Measurements from ENCODE around the gene CCL20. TPM values are rescaled to one million over a fixed set of nuclear protein-coding genes. Genes with fewer than 3 reads are reported as not detected.

Gene CCL20
- total and polyA plus RNA-seq, 2 of the 13 experiments (the other 11 are each of a cell fraction or from before 2014, with no cell fraction given) = 223 to 903 TPM

DNA sequence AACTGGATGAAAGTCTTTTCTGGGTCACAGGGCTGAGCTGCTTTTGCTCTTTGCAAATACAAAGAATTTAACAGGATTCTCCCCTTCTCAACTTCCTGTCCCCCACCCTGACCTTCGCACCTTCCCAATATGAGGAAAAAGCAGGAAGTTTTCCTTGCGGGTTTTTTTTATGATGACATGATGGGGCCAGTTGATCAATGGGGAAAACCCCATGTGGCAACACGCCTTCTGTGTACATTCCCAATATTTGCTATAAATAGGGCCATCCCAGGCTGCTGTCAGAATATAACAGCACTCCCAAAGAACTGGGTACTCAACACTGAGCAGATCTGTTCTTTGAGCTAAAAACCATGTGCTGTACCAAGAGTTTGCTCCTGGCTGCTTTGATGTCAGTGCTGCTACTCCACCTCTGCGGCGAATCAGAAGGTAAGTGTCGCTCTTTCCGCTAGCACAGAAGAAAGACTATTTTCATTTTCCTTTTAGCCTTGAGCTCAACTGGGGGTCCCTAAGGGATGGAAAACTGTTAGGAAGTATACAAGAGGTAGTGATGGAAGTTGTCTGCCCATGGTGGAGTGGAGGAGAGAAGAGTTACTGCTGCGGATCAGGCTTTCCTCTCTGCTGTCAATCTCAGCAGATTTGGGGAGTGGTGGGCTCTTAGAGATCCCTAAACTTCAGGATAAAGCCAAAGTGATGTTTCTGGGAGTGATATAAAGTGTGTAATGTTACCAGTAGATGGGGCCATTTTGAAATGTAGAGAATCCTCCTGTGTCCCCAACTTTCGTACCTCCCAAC lies at the start of gene CCL20 (continued):
- TF ChIP-seq, protein P1, sequence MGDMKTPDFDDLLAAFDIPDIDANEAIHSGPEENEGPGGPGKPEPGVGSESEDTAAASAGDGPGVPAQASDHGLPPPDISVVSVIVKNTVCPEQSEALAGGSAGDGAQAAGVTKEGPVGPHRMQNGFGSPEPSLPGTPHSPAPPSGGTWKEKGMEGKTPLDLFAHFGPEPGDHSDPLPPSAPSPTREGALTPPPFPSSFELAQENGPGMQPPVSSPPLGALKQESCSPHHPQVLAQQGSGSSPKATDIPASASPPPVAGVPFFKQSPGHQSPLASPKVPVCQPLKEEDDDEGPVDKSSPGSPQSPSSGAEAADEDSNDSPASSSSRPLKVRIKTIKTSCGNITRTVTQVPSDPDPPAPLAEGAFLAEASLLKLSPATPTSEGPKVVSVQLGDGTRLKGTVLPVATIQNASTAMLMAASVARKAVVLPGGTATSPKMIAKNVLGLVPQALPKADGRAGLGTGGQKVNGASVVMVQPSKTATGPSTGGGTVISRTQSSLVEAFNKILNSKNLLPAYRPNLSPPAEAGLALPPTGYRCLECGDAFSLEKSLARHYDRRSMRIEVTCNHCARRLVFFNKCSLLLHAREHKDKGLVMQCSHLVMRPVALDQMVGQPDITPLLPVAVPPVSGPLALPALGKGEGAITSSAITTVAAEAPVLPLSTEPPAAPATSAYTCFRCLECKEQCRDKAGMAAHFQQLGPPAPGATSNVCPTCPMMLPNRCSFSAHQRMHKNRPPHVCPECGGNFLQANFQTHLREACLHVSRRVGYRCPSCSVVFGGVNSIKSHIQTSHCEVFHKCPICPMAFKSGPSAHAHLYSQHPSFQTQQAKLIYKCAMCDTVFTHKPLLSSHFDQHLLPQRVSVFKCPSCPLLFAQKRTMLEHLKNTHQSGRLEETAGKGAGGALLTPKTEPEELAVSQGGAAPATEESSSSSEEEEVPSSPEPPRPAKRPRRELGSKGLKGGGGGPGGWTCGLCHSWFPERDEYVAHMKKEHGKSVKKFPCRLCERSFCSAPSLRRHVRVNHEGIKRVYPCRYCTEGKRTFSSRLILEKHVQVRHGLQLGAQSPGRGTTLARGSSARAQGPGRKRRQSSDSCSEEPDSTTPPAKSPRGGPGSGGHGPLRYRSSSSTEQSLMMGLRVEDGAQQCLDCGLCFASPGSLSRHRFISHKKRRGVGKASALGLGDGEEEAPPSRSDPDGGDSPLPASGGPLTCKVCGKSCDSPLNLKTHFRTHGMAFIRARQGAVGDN (CRISPR knock-in tag; IDR thresholded peaks at IDR 0.05) = no peak
- TF ChIP-seq, protein P2, sequence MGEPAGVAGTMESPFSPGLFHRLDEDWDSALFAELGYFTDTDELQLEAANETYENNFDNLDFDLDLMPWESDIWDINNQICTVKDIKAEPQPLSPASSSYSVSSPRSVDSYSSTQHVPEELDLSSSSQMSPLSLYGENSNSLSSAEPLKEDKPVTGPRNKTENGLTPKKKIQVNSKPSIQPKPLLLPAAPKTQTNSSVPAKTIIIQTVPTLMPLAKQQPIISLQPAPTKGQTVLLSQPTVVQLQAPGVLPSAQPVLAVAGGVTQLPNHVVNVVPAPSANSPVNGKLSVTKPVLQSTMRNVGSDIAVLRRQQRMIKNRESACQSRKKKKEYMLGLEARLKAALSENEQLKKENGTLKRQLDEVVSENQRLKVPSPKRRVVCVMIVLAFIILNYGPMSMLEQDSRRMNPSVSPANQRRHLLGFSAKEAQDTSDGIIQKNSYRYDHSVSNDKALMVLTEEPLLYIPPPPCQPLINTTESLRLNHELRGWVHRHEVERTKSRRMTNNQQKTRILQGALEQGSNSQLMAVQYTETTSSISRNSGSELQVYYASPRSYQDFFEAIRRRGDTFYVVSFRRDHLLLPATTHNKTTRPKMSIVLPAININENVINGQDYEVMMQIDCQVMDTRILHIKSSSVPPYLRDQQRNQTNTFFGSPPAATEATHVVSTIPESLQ (CRISPR knock-in tag; conservative IDR thresholded peaks at IDR 0.05) = 0 out of 2 replicates have a peak, but pooled peaks have one; percentile 26
- peak; percentile 96 to 99 for TF ChIP-seq POLR2A (IDR thresholded peaks at IDR 0.05; ENCODE audit: insufficient read depth in 1 of 2, low read depth in 2 of 2, low read length in 2 of 2)
- TF ChIP-seq CCAR2 (optimal IDR thresholded peaks at IDR 0.05; ENCODE audit: low read depth, low read length) = no peak
- peak; percentile 47; the same call in 1 of the 2 replicates for TF ChIP-seq PHF20 (CRISPR knock-in tag; IDR thresholded peaks at IDR 0.05)
- peak; percentile 86 for TF ChIP-seq ELF1 (CRISPR knock-in tag; IDR thresholded peaks at IDR 0.05)
- no peak for TF ChIP-seq ZNF777 (CRISPR knock-in tag; IDR thresholded peaks at IDR 0.05)
- TF ChIP-seq, protein P3, sequence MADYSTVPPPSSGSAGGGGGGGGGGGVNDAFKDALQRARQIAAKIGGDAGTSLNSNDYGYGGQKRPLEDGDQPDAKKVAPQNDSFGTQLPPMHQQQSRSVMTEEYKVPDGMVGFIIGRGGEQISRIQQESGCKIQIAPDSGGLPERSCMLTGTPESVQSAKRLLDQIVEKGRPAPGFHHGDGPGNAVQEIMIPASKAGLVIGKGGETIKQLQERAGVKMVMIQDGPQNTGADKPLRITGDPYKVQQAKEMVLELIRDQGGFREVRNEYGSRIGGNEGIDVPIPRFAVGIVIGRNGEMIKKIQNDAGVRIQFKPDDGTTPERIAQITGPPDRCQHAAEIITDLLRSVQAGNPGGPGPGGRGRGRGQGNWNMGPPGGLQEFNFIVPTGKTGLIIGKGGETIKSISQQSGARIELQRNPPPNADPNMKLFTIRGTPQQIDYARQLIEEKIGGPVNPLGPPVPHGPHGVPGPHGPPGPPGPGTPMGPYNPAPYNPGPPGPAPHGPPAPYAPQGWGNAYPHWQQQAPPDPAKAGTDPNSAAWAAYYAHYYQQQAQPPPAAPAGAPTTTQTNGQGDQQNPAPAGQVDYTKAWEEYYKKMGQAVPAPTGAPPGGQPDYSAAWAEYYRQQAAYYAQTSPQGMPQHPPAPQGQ (CRISPR knock-in tag; IDR thresholded peaks at IDR 0.05; ENCODE audit: borderline replicate concordance) = peak; percentile 74; the same call in 1 of the 2 replicates
- no peak for TF ChIP-seq PHB2 (IDR thresholded peaks at IDR 0.05; ENCODE audit: partially characterized antibody)
- peak; percentile 100 for TF ChIP-seq POLR2G (IDR thresholded peaks at IDR 0.05; ENCODE audit: low read depth, low read length)
- peak in 1 of 2 experiments; percentile 29; a peak in 2 of 4 replicates for TF ChIP-seq MAFK (conservative IDR thresholded peaks at IDR 0.05 in 1 of 2, IDR thresholded peaks at IDR 0.05 in 1 of 2; ENCODE audit: low read length in 2 of 2)
- TF ChIP-seq ZNF281 (CRISPR knock-in tag; IDR thresholded peaks at IDR 0.05; ENCODE audit: borderline replicate concordance) = no peak; the same call in 1 of the 2 replicates
- TF ChIP-seq ISX (CRISPR knock-in tag; conservative IDR thresholded peaks at IDR 0.05) = no peak
- TF ChIP-seq ZNF230 (CRISPR knock-in tag; IDR thresholded peaks at IDR 0.05) = no peak
- TF ChIP-seq ZNF670 (CRISPR knock-in tag; IDR thresholded peaks at IDR 0.05; ENCODE audit: borderline replicate concordance) = peak; percentile 64; the same call in 1 of the 2 replicates
